Measurements from ENCODE around the gene NAV2.
A peak's percentile ranks its signal among the peaks of the same experiment; 100 is the strongest.

Gene NAV2

GRCh38 chr11:19838994-19839768, 126.5 kb downstream of the NAV2 start:
- no peak for DNase-seq

- no peak for DNase-seq
Measured at GRCh38 chr11:19840961-19841360, 128.3 kb downstream of the NAV2 start.

- no peak for DNase-seq
Measured at GRCh38 chr11:19842505-19842904, 129.9 kb downstream of the NAV2 start.

GRCh38 chr11:19843079-19843478, 130.4 kb downstream of the NAV2 start:
- no peak for DNase-seq

- DNase-seq, result no peak
Measured at GRCh38 chr11:19844012-19844411, 131.4 kb downstream of the NAV2 start.

GRCh38 chr11:19844806-19845205, 132.2 kb downstream of the NAV2 start:
- DNase-seq, result no peak

- no peak for DNase-seq
Measured at GRCh38 chr11:19845626-19846025, 133.0 kb downstream of the NAV2 start.

- DNase-seq, result peak in 1 of 2 experiments; percentile 22
Measured at GRCh38 chr11:19846654-19847305, 134.1 kb downstream of the NAV2 start.

- DNase-seq, result no peak
Measured at GRCh38 chr11:19848219-19848618, 135.6 kb downstream of the NAV2 start.

- no peak for DNase-seq
Measured at GRCh38 chr11:19849107-19849789, 136.6 kb downstream of the NAV2 start.

- no peak for DNase-seq
Measured at GRCh38 chr11:19849947-19850593, 137.4 kb downstream of the NAV2 start.

GRCh38 chr11:19852288-19852687, 139.7 kb downstream of the NAV2 start:
- DNase-seq, result no peak

- DNase-seq, result no peak
Measured at GRCh38 chr11:19853016-19853415, 140.4 kb downstream of the NAV2 start.

GRCh38 chr11:19853920-19854319, 141.3 kb downstream of the NAV2 start:
- DNase-seq, result no peak

- DNase-seq, result no peak
Measured at GRCh38 chr11:19861171-19861570, 148.5 kb downstream of the NAV2 start.

GRCh38 chr11:19862091-19862490, 149.5 kb downstream of the NAV2 start:
- DNase-seq, result no peak

- DNase-seq, result no peak
Measured at GRCh38 chr11:19864141-19865140, 151.8 kb downstream of the NAV2 start.

GRCh38 chr11:19866037-19866436, 153.4 kb downstream of the NAV2 start:
- DNase-seq, result no peak

GRCh38 chr11:19866521-19866920, 153.9 kb downstream of the NAV2 start:
- no peak for DNase-seq

GRCh38 chr11:19867064-19867463, 154.4 kb downstream of the NAV2 start:
- DNase-seq, result no peak

- DNase-seq, result peak in 1 of 2 experiments; percentile 29
Measured at GRCh38 chr11:19868281-19868821, 155.7 kb downstream of the NAV2 start.

- DNase-seq, result no peak
Measured at GRCh38 chr11:19868871-19869270, 156.2 kb downstream of the NAV2 start.

All from cerebellar nuclear complex (tissue), 1 donor.